Body of pancreas (tissue), 4 donors: Measurements from ENCODE around the gene NUF2. TPM values are rescaled to one million over a fixed set of nuclear protein-coding genes. Genes with fewer than 3 reads are reported as not detected.

ENCODE experiments used
- ATAC-seq: fragments of 150-250 bp; one replicate; pipeline ENCODE4 v1.9.1; 2016
- DNase-seq, 4 donors: peaks; one replicate each; pipeline ENCODE4 v3.0.0-alpha.2; 2019
- H3K27ac ChIP-seq, 4 donors: fragments of 200-600 bp; sonication (generic); 1 replicate in 3 of 4; 2 replicates in 1 of 4; pipeline versions ENCODE4 v1.5.1 to v1.6.1; 2016 to 2019; ENCODE audit warnings: mild to moderate bottlenecking in 1 of 4, mixed read lengths in 1 of 4, moderate library complexity in 1 of 4
- H3K27me3 ChIP-seq, 2 donors: fragments of 200-600 bp; sonication (generic); one replicate each; pipeline ENCODE4 v1.6.0; 2016; ENCODE audit warnings: mild to moderate bottlenecking in 1 of 2
- H3K36me3 ChIP-seq, 2 donors: fragments of 200-600 bp; sonication (generic); replicated peaks in 1 of 2; 2 replicates each; pipeline ENCODE4 v1.5.1; 2016; ENCODE audit warnings: low read depth in 2 of 2; ENCODE audit not compliant: insufficient read depth in 1 of 2
- H3K4me1 ChIP-seq: fragments of 200-600 bp; sonication (generic); one replicate; pipeline ENCODE4 v1.6.0; 2016
- H3K4me3 ChIP-seq, 2 donors: fragments of 200-600 bp; sonication (generic); 1 replicate in 1 of 2; 2 replicates in 1 of 2; pipeline ENCODE4 v1.5.1; 2016 to 2019
- H3K9me3 ChIP-seq, 3 donors: fragments of 200-600 bp; sonication (generic); 1 replicate in 2 of 3; 2 replicates in 1 of 3; pipeline ENCODE4 v1.5.1; 2016
- POLR2A ChIP-seq, 3 donors: fragments of 450-650 bp; IDR thresholded peaks; one replicate each; pipeline ENCODE4 v1.6.1; 2016; ENCODE audit warnings: antibody characterized with exemption in 3 of 3, mild to moderate bottlenecking in 2 of 3
- WGBS, 2 donors: methylation state at CpG; one replicate each; pipeline ENCODE4 v1.1.5; 2017; 5-methylcytosine and 5-hydroxymethylcytosine counted together
- intact Hi-C: fragments of 100-400 bp; cut with DNase I; formaldehyde crosslinking; loops from one replicate; pipeline ENCODE4 v1.15.1; 2023
- total RNA-seq, 2 donors: library from RNA; depleted of rRNA; stranded (reverse); fragments of >200 nt; gene quantifications; one replicate each; pipeline ENCODE4 v1.1.0, GENCODE V29; 2016
- TF ChIP-seq, protein P1 (sequence below), 7 experiments: fragments of 450-650 bp in 4 of 7; fragments of 200-600 bp in 3 of 7; sonication (generic) in 3 of 7; IDR thresholded peaks; one replicate each; pipeline ENCODE4 v1.5.1; 2016 to 2019; ENCODE audit warnings: antibody characterized with exemption in 7 of 7

NUF2 gene
- total RNA-seq, 2 donors from 2014 or later: 0.66 TPM; not detected in 1

DNA sequence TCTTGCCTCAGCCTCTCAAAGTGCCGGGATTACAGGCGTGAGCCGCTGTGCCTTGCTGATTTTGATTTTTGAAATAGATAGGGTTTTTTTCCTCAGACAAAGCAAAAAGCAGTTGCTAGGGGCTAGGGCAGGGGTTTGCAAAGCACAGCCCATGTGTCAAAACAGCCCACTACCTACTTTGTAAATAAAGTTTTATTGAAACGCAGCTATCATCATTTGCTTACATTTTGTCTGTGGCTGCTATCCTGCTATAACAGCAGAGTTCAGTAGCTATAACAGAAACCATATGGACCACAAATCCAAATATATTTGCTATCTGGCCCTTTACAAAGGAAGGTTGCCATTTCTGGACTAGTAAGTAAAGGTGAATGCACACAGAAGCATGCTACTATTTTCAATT lies 44.8 kb downstream of the NUF2 start:
- TF ChIP-seq POLR2A (IDR thresholded peaks at IDR 0.05): no peak
- Histone ChIP-seq H3K4me3 (no peak overlapping the region), H3K36me3 (no peaks in the 10 kb centered on the region), H3K27ac (no peak overlapping the region), H3K27me3 (no peaks in the 10 kb centered on the region), H3K9me3 (no peaks in the 10 kb centered on the region), H3K4me1 (no peaks in the 10 kb centered on the region)
- intact Hi-C loops: no loop called here
- no peak for DNase-seq
- WGBS, 2 donors: 83 to 93% methylated on average over 4 of the region's 4 CpGs
- ATAC-seq: no peak

GRCh38 chr1:163367721-163368120 lies 46.0 kb downstream of the NUF2 start:
- TF ChIP-seq POLR2A (IDR thresholded peaks at IDR 0.05): no peak
- TF ChIP-seq, protein P1, sequence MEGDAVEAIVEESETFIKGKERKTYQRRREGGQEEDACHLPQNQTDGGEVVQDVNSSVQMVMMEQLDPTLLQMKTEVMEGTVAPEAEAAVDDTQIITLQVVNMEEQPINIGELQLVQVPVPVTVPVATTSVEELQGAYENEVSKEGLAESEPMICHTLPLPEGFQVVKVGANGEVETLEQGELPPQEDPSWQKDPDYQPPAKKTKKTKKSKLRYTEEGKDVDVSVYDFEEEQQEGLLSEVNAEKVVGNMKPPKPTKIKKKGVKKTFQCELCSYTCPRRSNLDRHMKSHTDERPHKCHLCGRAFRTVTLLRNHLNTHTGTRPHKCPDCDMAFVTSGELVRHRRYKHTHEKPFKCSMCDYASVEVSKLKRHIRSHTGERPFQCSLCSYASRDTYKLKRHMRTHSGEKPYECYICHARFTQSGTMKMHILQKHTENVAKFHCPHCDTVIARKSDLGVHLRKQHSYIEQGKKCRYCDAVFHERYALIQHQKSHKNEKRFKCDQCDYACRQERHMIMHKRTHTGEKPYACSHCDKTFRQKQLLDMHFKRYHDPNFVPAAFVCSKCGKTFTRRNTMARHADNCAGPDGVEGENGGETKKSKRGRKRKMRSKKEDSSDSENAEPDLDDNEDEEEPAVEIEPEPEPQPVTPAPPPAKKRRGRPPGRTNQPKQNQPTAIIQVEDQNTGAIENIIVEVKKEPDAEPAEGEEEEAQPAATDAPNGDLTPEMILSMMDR (IDR thresholded peaks at IDR 0.05): no peak
- DNase-seq (no peak), ATAC-seq (no peak)
- no peak overlapping the region for H3K4me3 ChIP-seq
- no peaks in the 10 kb centered on the region for H3K9me3 ChIP-seq
- intact Hi-C loops: no loop called here
- no peaks in the 10 kb centered on the region for H3K36me3 ChIP-seq
- no peaks in the 10 kb centered on the region for H3K27me3 ChIP-seq
- H3K27ac ChIP-seq: no peak overlapping the region
- 33 to 34% methylated on average over 4 of the region's 4 CpGs for WGBS, 2 donors
- no peaks in the 10 kb centered on the region for H3K4me1 ChIP-seq

- Histone ChIP-seq H3K36me3 (no peaks in the 10 kb centered on the region), H3K4me1 (no peaks in the 10 kb centered on the region), H3K9me3 (no peaks in the 10 kb centered on the region), H3K27me3 (no peaks in the 10 kb centered on the region), H3K27ac (no peak overlapping the region), H3K4me3 (no peak overlapping the region)
- TF ChIP-seq POLR2A (IDR thresholded peaks at IDR 0.05): no peak
- TF ChIP-seq, protein P1 (IDR thresholded peaks at IDR 0.05): no peak
- ATAC-seq: no peak
- no peak for DNase-seq
- WGBS, 2 donors: 68 to 79% methylated on average over 1 of the region's 1 CpG
- intact Hi-C loops: no loop called here
Measured at GRCh38 chr1:163372576-163372975, 50.8 kb downstream of the NUF2 start.

GRCh38 chr1:163378554-163378953 lies 56.8 kb downstream of the NUF2 start:
- H3K27ac ChIP-seq: no peak overlapping the region
- no peaks in the 10 kb centered on the region for H3K9me3 ChIP-seq
- intact Hi-C loops: no loop called here
- ATAC-seq (no peak), DNase-seq (no peak)
- H3K4me1 ChIP-seq: no peaks in the 10 kb centered on the region
- 82 to 88% methylated on average over 2 of the region's 2 CpGs for WGBS, 2 donors
- TF ChIP-seq POLR2A (IDR thresholded peaks at IDR 0.05): no peak
- TF ChIP-seq, protein P1 (IDR thresholded peaks at IDR 0.05): no peak
- no peak overlapping the region for H3K4me3 ChIP-seq
- H3K36me3 ChIP-seq: no peaks in the 10 kb centered on the region
- no peaks in the 10 kb centered on the region for H3K27me3 ChIP-seq

DNA sequence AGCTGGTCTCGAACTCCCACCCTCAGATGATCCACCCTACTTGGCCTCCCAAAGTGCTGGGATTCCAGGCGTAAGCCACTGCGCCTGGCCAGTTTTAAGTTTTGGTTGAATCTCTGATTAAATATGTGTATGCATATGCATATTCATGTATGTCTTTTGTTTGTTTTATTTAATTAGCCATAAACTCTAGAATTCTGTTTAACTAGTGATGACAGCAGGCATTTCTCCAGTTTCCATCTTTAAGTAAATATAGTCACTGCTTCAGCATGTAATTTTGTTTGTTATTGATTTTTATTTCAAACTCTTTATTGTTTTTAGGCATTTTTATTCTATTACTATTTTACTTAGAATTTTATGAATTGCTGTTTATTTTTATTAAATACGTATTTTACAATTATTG lies 58.0 kb downstream of the NUF2 start:
- Histone ChIP-seq H3K9me3 (no peaks in the 10 kb centered on the region), H3K4me1 (no peaks in the 10 kb centered on the region), H3K27me3 (no peaks in the 10 kb centered on the region), H3K27ac (no peak overlapping the region), H3K36me3 (no peaks in the 10 kb centered on the region), H3K4me3 (no peak overlapping the region)
- TF ChIP-seq, protein P1 (IDR thresholded peaks at IDR 0.05): no peak
- no peak for TF ChIP-seq POLR2A (IDR thresholded peaks at IDR 0.05)
- DNase-seq: no peak
- 92 to 94% methylated on average over 4 of the region's 4 CpGs for WGBS, 2 donors
- intact Hi-C loops: no loop called here
- ATAC-seq: no peak
